GM06990 (cell line): ENCODE results near the gene C16orf86.
A peak's percentile ranks its signal among the peaks of the same experiment; 100 is the strongest.
"Not testable (repeated sequence)": the region's sequence is repeated elsewhere in the genome, so short reads cannot be mapped to it uniquely, and the experiment has no call there.

Experiments
- DNase-seq: peaks from one replicate; pipeline ENCODE4 v3.0.0-alpha.2; 2011; ENCODE audit not compliant: insufficient read length; ENCODE audit errors: extremely low read depth
- H3K27me3 ChIP-seq: replicated peaks from 2 replicates; pipeline ENCODE4 v1.6.0; 2011; ENCODE audit warnings: low read length; ENCODE audit not compliant: control insufficient read depth, insufficient read depth
- H3K36me3 ChIP-seq: 2 replicates; pipeline ENCODE4 v1.5.1; 2011; ENCODE audit warnings: low read length; ENCODE audit not compliant: control insufficient read depth, insufficient read depth
- H3K4me3 ChIP-seq: replicated peaks from 2 replicates; pipeline ENCODE4 v1.5.1; 2011; ENCODE audit warnings: low read depth, mild to moderate bottlenecking, control low read depth, low read length
- TF ChIP-seq, protein P1 (sequence below): IDR thresholded peaks from 2 replicates; pipeline ENCODE4 v1.5.1; 2011; ENCODE audit warnings: low read length, control low read depth, mild to moderate bottlenecking, inconsistent platforms; ENCODE audit not compliant: insufficient read depth, poor library complexity, severe bottlenecking

C16orf86 gene

DNA sequence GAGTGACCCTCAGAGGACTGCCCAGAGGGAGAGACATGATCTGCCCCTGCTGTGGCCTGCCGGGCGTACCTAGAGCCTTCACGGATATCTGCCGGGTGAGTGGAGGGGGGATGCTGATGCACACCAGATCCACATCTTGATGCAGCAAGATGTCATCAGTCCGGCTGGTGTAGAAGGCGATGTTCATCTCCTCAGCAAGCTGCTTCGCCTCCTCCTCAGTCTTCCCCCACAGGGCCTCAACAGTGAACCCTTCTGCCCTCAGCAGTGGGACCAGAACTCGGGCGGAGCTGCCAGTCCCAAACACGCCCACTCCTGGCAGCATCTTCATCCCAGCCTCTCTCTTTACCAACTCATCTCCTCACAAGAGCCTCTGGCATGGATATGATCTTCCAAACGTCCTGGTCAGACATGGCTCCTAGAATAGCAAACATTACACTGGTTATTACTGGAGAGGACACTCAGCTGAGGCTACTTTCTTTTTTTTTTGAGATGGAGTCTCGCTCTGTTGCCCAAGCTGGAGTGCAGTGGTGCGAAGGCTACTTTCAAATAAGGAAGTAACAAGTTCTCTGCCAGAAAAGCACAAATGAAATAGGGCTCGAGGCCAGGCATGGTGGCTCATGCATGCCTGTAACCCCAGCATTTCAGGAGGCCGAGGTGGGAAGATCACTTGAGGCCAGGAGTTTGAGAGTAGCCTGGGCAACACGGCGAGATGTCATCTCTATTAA, 18.9 kb downstream of the C16orf86 start:
- peak; percentile 39 for DNase-seq
- no peaks in the 10 kb centered on the region for H3K27me3 ChIP-seq
- TF ChIP-seq, protein P1, sequence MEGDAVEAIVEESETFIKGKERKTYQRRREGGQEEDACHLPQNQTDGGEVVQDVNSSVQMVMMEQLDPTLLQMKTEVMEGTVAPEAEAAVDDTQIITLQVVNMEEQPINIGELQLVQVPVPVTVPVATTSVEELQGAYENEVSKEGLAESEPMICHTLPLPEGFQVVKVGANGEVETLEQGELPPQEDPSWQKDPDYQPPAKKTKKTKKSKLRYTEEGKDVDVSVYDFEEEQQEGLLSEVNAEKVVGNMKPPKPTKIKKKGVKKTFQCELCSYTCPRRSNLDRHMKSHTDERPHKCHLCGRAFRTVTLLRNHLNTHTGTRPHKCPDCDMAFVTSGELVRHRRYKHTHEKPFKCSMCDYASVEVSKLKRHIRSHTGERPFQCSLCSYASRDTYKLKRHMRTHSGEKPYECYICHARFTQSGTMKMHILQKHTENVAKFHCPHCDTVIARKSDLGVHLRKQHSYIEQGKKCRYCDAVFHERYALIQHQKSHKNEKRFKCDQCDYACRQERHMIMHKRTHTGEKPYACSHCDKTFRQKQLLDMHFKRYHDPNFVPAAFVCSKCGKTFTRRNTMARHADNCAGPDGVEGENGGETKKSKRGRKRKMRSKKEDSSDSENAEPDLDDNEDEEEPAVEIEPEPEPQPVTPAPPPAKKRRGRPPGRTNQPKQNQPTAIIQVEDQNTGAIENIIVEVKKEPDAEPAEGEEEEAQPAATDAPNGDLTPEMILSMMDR = no peak
- H3K36me3 ChIP-seq = peaks cover 2% of the 10 kb centered on the region
- H3K4me3 ChIP-seq = no peak overlapping the region

DNA sequence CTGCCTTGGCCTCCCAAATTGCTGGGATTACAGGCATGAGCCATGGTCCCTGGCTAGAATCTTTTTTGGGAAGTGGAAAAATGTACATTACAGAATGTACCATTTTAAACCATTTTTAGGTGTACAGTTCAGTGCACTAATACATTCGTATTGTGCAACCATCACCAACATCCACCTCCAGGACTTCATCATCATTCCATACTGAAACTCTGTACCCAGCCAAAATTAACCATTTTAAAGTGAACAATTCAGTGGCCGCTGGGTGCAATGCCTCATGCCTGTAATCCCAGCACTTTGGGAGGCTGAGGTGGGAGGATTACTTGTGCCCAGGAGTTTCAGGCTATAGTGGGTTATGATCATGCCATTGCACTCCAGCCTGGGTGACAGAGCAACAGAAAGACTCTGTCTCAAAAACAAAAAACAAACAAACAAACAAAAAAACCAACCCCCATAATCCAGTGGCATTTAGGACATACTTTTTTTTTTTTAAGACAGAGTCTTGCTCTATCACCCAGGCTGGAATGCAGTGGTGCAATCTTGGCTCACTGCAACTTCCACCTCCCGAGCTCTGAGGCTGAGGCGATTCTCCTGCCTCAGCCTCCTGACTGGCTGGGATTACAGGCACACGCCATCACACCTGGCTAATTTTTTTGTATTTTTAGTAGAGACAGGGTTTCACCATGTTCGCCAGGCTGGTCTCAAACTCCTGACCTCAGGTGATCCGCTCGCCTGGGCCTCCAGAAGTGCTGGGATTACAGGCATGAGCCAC, 27.1 kb downstream of the C16orf86 start:
- not testable (repeated sequence) for DNase-seq, H3K4me3 ChIP-seq, H3K36me3 ChIP-seq, H3K27me3 ChIP-seq

DNA sequence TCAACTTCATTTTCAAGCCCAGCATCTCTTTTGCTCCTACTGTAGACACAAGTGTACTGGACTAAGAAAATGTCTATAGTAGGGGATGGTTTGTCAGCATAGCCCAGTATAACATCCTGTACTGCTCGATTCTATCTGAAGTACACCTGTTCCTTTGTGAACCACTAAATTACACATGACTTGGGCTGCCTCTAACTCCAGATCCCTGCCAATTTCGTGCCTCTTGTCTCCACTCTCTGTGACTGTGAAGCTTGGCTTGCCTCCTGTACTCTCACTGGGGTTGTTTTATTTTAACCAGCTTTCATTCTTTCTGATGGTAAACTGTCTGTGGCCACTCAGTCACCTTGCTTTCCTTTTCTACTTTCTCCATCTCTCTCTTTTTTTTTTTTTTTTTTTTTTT, 28.0 kb downstream of the C16orf86 start:
- DNase-seq = no peak
- TF ChIP-seq, protein P1 = no peak
- Histone ChIP-seq H3K4me3 (no peak overlapping the region), H3K27me3 (no peaks in the 10 kb centered on the region), H3K36me3 (no peaks in the 10 kb centered on the region)

DNA sequence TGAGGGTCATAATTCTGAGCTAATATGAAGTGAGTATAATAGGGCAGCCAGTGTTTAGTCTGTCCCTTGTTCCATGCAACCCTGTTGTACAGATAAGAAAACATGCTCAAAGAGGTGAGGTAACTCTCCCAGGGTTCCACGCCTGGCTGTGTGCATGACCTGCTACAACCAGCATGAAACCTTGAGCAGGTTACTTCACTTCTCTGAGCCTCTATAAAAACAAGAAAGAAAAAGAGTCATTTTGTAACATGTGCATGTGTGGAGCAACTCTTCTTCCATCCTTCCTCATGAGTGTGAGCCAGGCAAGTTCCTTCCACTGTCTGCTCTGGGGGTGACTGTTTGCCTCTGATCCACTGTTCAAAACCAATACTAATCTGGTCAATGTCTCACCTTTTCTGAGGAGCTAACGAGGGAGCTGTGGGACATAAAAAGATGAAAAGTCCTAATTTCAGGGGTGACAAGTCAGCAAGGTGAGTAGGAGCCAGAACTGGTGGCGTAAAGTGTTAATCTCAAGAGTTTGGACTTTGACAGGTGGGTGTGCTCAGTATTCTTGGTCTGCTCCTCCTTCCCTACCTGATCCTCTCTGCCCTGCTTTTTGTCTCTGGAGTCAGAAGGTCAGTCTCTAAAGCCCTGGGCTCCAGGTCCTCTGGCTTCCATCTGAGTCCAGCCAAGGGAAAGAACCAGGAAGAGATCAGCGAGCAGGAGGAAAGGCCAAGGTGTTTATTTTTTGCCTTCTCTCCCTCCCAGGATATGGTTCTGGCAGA, 31.0 kb downstream of the C16orf86 start:
- TF ChIP-seq, protein P1 = no peak
- H3K4me3 ChIP-seq = no peak overlapping the region
- no peaks in the 10 kb centered on the region for H3K36me3 ChIP-seq
- DNase-seq = no peak
- no peaks in the 10 kb centered on the region for H3K27me3 ChIP-seq

DNA sequence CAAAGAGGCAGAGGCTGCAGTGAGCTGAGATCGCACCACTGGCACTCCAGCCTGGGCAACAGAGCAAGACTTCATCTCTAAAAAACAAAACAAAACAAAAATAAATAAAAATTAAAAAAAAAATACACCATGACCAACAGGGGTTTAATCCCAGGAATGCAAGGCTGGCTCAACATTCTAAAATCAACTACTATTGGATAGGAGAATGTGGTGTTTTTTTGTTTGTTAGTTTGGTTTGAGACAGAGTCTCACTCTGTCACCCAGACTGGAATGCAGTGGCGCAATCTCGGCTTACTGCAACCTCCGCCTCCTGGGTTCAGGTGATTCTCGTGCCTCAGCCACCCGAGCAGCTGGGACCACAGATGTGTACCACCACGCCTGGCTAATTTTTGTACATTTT, 32.7 kb downstream of the C16orf86 start:
- no peak for DNase-seq
- no peaks in the 10 kb centered on the region for H3K36me3 ChIP-seq
- TF ChIP-seq, protein P1 = no peak
- H3K27me3 ChIP-seq = no peaks in the 10 kb centered on the region
- no peak overlapping the region for H3K4me3 ChIP-seq

DNA sequence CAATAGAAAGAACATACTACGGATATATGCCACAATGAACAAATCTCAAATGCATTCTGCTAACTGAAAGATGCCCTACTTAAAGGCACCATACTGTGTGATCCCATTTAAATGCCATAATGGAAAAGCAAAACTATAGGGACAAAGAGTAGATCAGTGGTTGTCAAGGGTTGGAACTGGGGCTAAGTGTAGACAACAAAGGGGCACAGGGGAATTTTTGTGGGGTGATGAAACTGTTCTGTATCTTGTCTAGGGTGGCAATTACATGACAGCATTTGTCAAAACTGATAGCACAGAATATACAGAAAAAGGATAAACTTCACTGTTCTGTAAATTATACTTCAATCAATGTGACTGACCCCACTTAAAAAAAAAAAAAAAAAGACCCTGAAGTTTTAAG, 34.8 kb downstream of the C16orf86 start:
- TF ChIP-seq, protein P1 = no peak
- Histone ChIP-seq H3K27me3 (no peaks in the 10 kb centered on the region), H3K4me3 (no peak overlapping the region), H3K36me3 (no peaks in the 10 kb centered on the region)
- DNase-seq = no peak
